Right lobe of liver (tissue), 4 donors: Measurements from ENCODE around the gene MYH7B.

Experiments
- CTCF ChIP-seq, 4 donors: fragments of 200-600 bp in 3 of 4; fragments of 450-650 bp in 1 of 4; IDR thresholded peaks; one replicate each; pipeline versions ENCODE4 v1.5.1 to v1.8.0; 2016 to 2022; ENCODE audit warnings: antibody characterized with exemption in 4 of 4, mild to moderate bottlenecking in 2 of 4
- POLR2A ChIP-seq: fragments of 450-650 bp; IDR thresholded peaks from one replicate; pipeline ENCODE4 v1.6.1; 2017; ENCODE audit warnings: antibody characterized with exemption, mild to moderate bottlenecking
- donor health status: DM: no; HTN: no; CAD: no.
- donor health status: DM: no; HTN: no; CAD: no.
- donor health status: DM: no; HTN: yes; CAD: no.

GRCh38 chr20:34974246-34974645 lies 18.6 kb downstream of the MYH7B start:
- no peak for TF ChIP-seq CTCF (IDR thresholded peaks at IDR 0.05)
- no peak for TF ChIP-seq POLR2A
